Caco-2 (cell line): ENCODE measurements around the gene ERCC8. TPM values are rescaled to one million over a fixed set of nuclear protein-coding genes. Genes with fewer than 3 reads are reported as not detected.

ENCODE experiments used
- BruUV-seq: library from RNA; stranded (reverse); fragments of 400-500 nt; replicated peaks from 2 replicates; lab custom pipeline; 2021; lab: Mats Ljungman, UMichigan
- CTCF ChIA-PET: fragments of 300-600 bp; sonication (Branson Sonifier 250); formaldehyde crosslinking; loops from one replicate; lab custom pipeline; 2022; ENCODE audit warnings: antibody characterized with exemption; lab: Charles Lee
- POLR2A ChIA-PET: fragments of 300-600 bp; sonication (Branson Sonifier 250); formaldehyde crosslinking; loops from one replicate; lab custom pipeline; 2022; ENCODE audit warnings: antibody characterized with exemption; lab: Charles Lee
- DNase-seq, 2 experiments: peaks; one replicate each; pipeline versions ENCODE4 v3.0.0 to v3.0.0-alpha.2; 2020 to 2022
- H3K27me3 ChIP-seq: replicated peaks from 2 replicates; pipeline ENCODE4 v1.6.0; 2011; ENCODE audit warnings: low read length; ENCODE audit not compliant: control insufficient read depth, insufficient read depth
- H3K36me3 ChIP-seq: 2 replicates; pipeline ENCODE4 v1.5.1; 2011; ENCODE audit warnings: low read length; ENCODE audit not compliant: control insufficient read depth, insufficient read depth
- H3K4me1 ChIP-seq: fragments of 250-450 bp; sonication (Bioruptor Pico); 2 replicates; pipeline ENCODE4 v1.5.1; 2020; ENCODE audit warnings: mild to moderate bottlenecking
- H3K4me3 ChIP-seq: 2 replicates; pipeline ENCODE4 v1.5.1; 2011; ENCODE audit warnings: low read depth, mild to moderate bottlenecking, control low read depth, low read length
- H3K9me3 ChIP-seq: fragments of 250-450 bp; sonication (Bioruptor Pico); 2 replicates; pipeline ENCODE4 v1.5.1; 2020; ENCODE audit warnings: mild to moderate bottlenecking, moderate library complexity
- H3K27ac Mint-ChIP-seq: one replicate; pipeline ENCODE4 v1.8.0; 2022; ENCODE audit warnings: mixed read lengths; ENCODE audit not compliant: unreplicated experiment
- H3K27me3 Mint-ChIP-seq: one replicate; pipeline ENCODE4 v1.8.0; 2022; ENCODE audit warnings: mixed read lengths; ENCODE audit not compliant: insufficient read depth, unreplicated experiment
- H3K36me3 Mint-ChIP-seq: one replicate; pipeline ENCODE4 v1.8.0; 2022; ENCODE audit warnings: mild to moderate bottlenecking, mixed read lengths; ENCODE audit not compliant: insufficient read depth, unreplicated experiment
- H3K4me1 Mint-ChIP-seq: one replicate; pipeline ENCODE4 v1.8.0; 2022; ENCODE audit warnings: low read depth, mixed read lengths; ENCODE audit not compliant: unreplicated experiment
- H3K4me3 Mint-ChIP-seq: one replicate; pipeline ENCODE4 v1.8.0; 2022; ENCODE audit warnings: mild to moderate bottlenecking, moderate library complexity, mixed read lengths; ENCODE audit not compliant: unreplicated experiment
- H3K9me3 Mint-ChIP-seq: one replicate; pipeline ENCODE4 v1.8.0; 2022; ENCODE audit warnings: mixed read lengths; ENCODE audit not compliant: unreplicated experiment
- intact Hi-C: fragments of 100-400 bp; cut with micrococcal nuclease; formaldehyde crosslinking; loops from one replicate; pipeline ENCODE4 v1.10.0; 2022; ENCODE audit not compliant: unreplicated experiment
- total RNA-seq: library from RNA; stranded (reverse); gene quantifications from 2 replicates; pipeline ENCODE4 v1.2.3, GENCODE V29; 2022
- TF ChIP-seq, protein P1 (sequence below), 2 experiments: fragments of 200-600 bp in 1 of 2; IDR thresholded peaks; 1 replicate in 1 of 2; 2 replicates in 1 of 2; pipeline versions ENCODE4 v1.5.1 to v1.8.0; 2011 to 2022; ENCODE audit warnings: antibody characterized with exemption in 1 of 2, control low read depth in 1 of 2, inconsistent platforms in 1 of 2, low read depth in 1 of 2, low read length in 1 of 2, mild to moderate bottlenecking in 1 of 2, moderate library complexity in 1 of 2; ENCODE audit not compliant: insufficient read depth in 1 of 2, severe bottlenecking in 1 of 2, unreplicated experiment in 1 of 2

Gene ERCC8
- total RNA-seq, 1 experiment from 2014 or later = 19.8 TPM

GRCh38 chr5:60829490-60830266 is 115.2 kb downstream of the ERCC8 start:
- Mint-ChIP-seq H3K27ac (no peak overlapping the region), H3K4me3 (no peak overlapping the region), H3K9me3 (no peaks in the 10 kb centered on the region), H3K27me3 (no peaks in the 10 kb centered on the region), H3K4me1 (peaks cover 6% of the 10 kb centered on the region), H3K36me3 (no peaks in the 10 kb centered on the region)
- intact Hi-C loops = no loop called here
- DNase-seq = no peak
- Histone ChIP-seq H3K4me3 (no peak overlapping the region), H3K36me3 (no peaks in the 10 kb centered on the region; the same call in 1 of the 2 replicates), H3K9me3 (no peaks in the 10 kb centered on the region), H3K4me1 (no peaks in the 10 kb centered on the region), H3K27me3 (no peaks in the 10 kb centered on the region)
- no TSS peak for BruUV-seq
- ChIA-PET CTCF (no interaction called here), POLR2A (no interaction called here)
- TF ChIP-seq, protein P1, sequence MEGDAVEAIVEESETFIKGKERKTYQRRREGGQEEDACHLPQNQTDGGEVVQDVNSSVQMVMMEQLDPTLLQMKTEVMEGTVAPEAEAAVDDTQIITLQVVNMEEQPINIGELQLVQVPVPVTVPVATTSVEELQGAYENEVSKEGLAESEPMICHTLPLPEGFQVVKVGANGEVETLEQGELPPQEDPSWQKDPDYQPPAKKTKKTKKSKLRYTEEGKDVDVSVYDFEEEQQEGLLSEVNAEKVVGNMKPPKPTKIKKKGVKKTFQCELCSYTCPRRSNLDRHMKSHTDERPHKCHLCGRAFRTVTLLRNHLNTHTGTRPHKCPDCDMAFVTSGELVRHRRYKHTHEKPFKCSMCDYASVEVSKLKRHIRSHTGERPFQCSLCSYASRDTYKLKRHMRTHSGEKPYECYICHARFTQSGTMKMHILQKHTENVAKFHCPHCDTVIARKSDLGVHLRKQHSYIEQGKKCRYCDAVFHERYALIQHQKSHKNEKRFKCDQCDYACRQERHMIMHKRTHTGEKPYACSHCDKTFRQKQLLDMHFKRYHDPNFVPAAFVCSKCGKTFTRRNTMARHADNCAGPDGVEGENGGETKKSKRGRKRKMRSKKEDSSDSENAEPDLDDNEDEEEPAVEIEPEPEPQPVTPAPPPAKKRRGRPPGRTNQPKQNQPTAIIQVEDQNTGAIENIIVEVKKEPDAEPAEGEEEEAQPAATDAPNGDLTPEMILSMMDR (IDR thresholded peaks at IDR 0.05; ENCODE audit: insufficient read depth in 1 of 2, low read depth in 1 of 2, low read length in 1 of 2, severe bottlenecking in 1 of 2, unreplicated experiment in 1 of 2) = no peak

GRCh38 chr5:60827201-60827600 is 117.7 kb downstream of the ERCC8 start:
- Mint-ChIP-seq H3K36me3 (no peaks in the 10 kb centered on the region), H3K27ac (no peak overlapping the region), H3K4me1 (peaks cover 6% of the 10 kb centered on the region), H3K4me3 (no peak overlapping the region), H3K27me3 (no peaks in the 10 kb centered on the region), H3K9me3 (no peaks in the 10 kb centered on the region)
- Histone ChIP-seq H3K27me3 (no peaks in the 10 kb centered on the region), H3K4me1 (no peaks in the 10 kb centered on the region), H3K9me3 (no peaks in the 10 kb centered on the region), H3K36me3 (no peaks in the 10 kb centered on the region), H3K4me3 (no peak overlapping the region)
- ChIA-PET CTCF (no interaction called here), POLR2A (no interaction called here)
- TF ChIP-seq, protein P1 (IDR thresholded peaks at IDR 0.05; ENCODE audit: insufficient read depth in 1 of 2, low read depth in 1 of 2, low read length in 1 of 2, severe bottlenecking in 1 of 2, unreplicated experiment in 1 of 2) = no peak
- no peak for DNase-seq
- intact Hi-C loops = no loop called here
- BruUV-seq = no TSS peak

- H3K4me1 ChIP-seq = no peaks in the 10 kb centered on the region
- ChIA-PET CTCF (no interaction called here), POLR2A (no interaction called here)
- intact Hi-C loops = no loop called here
- Mint-ChIP-seq H3K9me3 (no peaks in the 10 kb centered on the region), H3K27me3 (no peaks in the 10 kb centered on the region), H3K4me1 (peaks cover 6% of the 10 kb centered on the region), H3K27ac (no peak overlapping the region), H3K4me3 (no peak overlapping the region), H3K36me3 (no peaks in the 10 kb centered on the region)
- H3K27me3 ChIP-seq = no peaks in the 10 kb centered on the region
- H3K36me3 ChIP-seq = no peaks in the 10 kb centered on the region
- H3K9me3 ChIP-seq = no peaks in the 10 kb centered on the region
- H3K4me3 ChIP-seq = no peak overlapping the region
- TF ChIP-seq, protein P1 (IDR thresholded peaks at IDR 0.05; ENCODE audit: insufficient read depth in 1 of 2, low read depth in 1 of 2, low read length in 1 of 2, severe bottlenecking in 1 of 2, unreplicated experiment in 1 of 2) = no peak
- no peak for DNase-seq
- no TSS peak for BruUV-seq
Measured at GRCh38 chr5:60826653-60827052, 118.2 kb downstream of the ERCC8 start.

Other genes with a start within 250 kb of the ERCC8 start
- 44.9 and 46.7 TPM in 2 replicates for gene DEPDC1B, start 244.9 kb downstream of the ERCC8 start, total RNA-seq
- 16.4 and 19.1 TPM in 2 replicates for gene ELOVL7, start 100.8 kb downstream of the ERCC8 start, total RNA-seq
- gene NDUFAF2, start 135 bp upstream of the ERCC8 start, total RNA-seq = 57.9 and 60.8 TPM in 2 replicates
- 57.7 and 59.7 TPM in 2 replicates for gene SMIM15, start 217.4 kb upstream of the ERCC8 start, total RNA-seq